H7 (cell line): ENCODE data around the gene HMOX2. TPM values are rescaled to one million over a fixed set of nuclear protein-coding genes. Genes with fewer than 3 reads are reported as not detected.
A peak's percentile ranks its signal among the peaks of the same experiment; 100 is the strongest.

ENCODE experiments used
- DNase-seq: peaks from one replicate; pipeline ENCODE4 v3.0.0; 2012
- H3K27me3 ChIP-seq: 2 replicates; pipeline ENCODE4 v1.6.0; 2011; ENCODE audit warnings: mild to moderate bottlenecking, low read length; ENCODE audit not compliant: control insufficient read depth, insufficient read depth
- H3K36me3 ChIP-seq: replicated peaks from 2 replicates; pipeline ENCODE4 v1.5.1; 2011; ENCODE audit warnings: low read length; ENCODE audit not compliant: control insufficient read depth, insufficient read depth
- H3K4me3 ChIP-seq: 2 replicates; pipeline ENCODE4 v1.5.1; 2011; ENCODE audit warnings: low read depth, mild to moderate bottlenecking, control low read depth, low read length, moderate library complexity; ENCODE audit not compliant: insufficient read depth
- total RNA-seq: library from RNA; depleted of rRNA; stranded (reverse); fragments of >200 nt; shearing (Covaris generic); gene quantifications from 2 replicates; pipeline ENCODE4 v1.2.3, GENCODE V29; 2014; rRNA removed

The HMOX2 gene, protein sequence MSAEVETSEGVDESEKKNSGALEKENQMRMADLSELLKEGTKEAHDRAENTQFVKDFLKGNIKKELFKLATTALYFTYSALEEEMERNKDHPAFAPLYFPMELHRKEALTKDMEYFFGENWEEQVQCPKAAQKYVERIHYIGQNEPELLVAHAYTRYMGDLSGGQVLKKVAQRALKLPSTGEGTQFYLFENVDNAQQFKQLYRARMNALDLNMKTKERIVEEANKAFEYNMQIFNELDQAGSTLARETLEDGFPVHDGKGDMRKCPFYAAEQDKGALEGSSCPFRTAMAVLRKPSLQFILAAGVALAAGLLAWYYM
- 44.9 and 54.1 TPM in 2 replicates for total RNA-seq

DNA sequence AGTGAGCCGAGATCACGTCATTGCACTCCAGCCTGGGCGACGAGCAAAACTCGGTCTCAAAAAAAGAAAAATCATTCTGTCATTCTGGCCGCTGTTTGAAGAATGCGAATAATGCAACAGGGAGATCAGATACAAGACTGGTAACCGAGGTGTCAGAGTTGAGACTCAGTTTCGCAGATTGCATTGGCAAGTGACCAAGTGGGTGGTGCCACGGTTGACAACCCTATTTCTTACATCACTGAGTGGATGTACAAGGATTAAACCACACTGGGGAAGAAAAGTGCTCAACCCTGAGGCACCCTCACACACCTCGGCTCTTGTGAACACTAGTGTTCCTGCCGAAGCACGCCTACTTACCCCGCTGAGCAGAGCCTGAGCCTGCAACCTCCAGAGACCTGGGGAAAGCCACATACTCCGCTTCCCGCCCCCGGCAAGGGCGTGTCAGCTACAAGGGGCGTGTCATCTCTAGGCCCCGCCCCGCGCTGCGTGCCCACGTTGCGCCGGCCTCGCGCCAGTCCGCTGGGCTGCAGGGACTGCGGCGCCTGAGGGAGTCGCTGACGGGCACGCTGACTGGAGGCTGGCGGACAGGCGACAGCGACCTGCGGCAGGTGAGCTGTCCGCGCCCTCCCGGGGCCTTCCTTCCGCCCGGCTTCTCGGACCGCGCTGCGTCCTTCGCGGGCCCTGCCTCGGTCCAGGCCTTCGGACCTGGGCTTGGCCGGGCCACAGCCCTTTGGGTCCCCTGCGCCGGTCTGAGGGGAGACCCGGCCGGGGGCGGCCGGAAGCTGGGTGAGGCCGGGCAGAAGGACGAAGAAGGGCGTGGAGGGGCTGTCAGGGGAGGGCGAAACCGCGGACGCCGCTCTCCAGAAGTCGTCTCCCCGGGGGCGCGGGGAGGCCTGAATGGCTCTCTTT, at the start of gene HMOX2:
Gene HMOX2, plus strand, starts transcription at position 519 of the 909 bp plus-strand sequence. CDS start 29,127 bp downstream, outside the sequence.
- Histone ChIP-seq H3K36me3 (no peaks in the 10 kb centered on the region), H3K4me3 (peak within 1 kb of the TSS; percentile 80), H3K27me3 (peaks cover 5% of the 10 kb centered on the region)
- DNase-seq, result peak; percentile 98

DNA sequence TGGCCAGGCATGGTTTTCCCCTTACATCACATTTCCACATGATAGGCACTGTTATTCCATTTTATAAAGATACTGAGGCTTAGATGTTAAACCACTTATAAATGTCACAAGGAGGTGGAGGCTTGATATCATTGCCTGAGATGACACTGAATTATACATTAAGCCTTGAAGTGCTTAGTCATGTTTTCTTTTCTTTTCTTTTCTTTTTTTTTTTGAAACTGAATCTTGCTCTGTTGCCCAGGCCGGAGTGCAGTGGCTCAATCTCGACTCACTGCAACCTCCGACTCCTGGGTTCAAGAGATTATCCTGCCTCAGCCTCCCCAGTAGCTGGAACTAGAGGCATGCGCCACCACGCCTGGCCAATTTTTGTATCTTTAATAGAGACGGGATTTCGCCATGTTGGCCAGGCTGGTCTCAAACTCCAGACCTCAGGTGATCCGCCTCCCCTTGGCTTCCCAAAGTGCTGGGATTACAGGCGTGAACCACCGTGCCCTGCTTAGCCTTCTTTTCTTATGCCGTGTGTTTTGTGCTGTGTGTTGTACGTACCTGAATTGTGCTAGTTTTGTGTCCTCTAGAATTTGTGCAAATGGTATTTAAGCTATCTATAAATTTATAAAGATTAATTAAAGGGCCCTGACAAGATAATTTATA, 49.4 kb upstream of the HMOX2 start:
- H3K27me3 ChIP-seq, result no peaks in the 10 kb centered on the region
- no peak for DNase-seq
- peaks cover 1% of the 10 kb centered on the region for H3K36me3 ChIP-seq
- peak overlapping the region; percentile 89 for H3K4me3 ChIP-seq

DNA sequence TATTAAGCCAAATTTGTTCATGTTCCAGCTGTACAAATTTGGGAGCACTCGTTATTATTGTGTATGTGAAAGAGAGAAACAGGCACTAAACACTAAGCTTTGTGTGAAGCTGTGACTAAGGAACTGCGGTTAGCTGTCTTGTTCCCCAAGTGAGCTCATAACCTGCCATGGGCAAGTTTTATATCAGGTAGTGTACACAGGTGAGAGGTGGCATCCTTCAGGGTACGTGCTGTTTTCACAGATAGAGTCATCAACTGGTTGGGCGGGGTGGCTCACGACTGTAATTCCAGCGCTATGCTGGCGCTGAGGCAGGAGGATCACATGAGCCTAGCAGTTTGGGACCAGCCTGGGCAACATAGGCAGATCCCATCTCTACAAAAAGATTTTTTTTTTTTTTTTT, 47.7 kb upstream of the HMOX2 start:
- DNase-seq, result no peak
- Histone ChIP-seq H3K4me3 (no peak overlapping the region), H3K27me3 (no peaks in the 10 kb centered on the region), H3K36me3 (peaks cover 1% of the 10 kb centered on the region)

DNA sequence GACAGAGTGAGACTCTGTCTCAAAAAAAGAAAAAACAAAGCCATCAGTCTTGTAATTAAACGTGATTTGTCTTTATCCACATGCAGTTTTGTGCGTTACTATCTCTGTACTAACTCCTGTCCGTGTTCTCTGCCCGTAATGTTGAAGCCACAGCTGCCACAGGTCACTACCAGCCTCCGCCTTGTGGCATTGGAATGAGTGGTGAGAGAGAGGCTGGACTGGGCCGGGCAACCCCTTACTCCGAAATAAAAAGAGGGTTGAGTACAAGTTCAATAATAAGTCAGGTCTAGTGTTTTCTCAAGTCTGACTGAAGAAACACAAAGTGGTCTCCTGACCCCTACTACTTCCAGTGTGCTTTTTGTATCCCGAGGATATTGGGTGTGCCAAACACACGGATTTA, 45.2 kb upstream of the HMOX2 start:
- no peaks in the 10 kb centered on the region for H3K27me3 ChIP-seq
- H3K4me3 ChIP-seq, result no peak overlapping the region
- peaks cover 11% of the 10 kb centered on the region for H3K36me3 ChIP-seq
- DNase-seq, result no peak

DNA sequence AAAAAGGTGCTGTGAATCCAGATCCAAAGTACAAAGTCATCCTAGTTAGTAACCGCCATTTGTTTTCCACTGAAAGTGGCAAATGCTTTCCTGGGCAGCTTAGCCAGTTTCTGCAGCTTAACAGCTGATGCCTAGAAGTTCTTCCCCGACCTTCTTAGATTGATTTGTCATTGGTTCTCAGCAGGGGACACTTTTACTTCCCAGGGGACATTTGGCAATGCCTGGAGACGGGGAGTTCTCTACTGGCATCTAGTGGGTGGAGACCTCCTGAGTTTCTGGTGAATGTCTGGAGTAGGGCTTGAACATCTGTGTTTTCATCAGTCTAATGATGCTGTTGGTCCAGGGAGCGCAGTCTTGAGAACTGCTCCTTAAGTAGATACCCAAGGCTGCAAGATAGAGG, 43.0 kb upstream of the HMOX2 start:
- DNase-seq, result no peak
- Histone ChIP-seq H3K4me3 (no peak overlapping the region), H3K27me3 (no peaks in the 10 kb centered on the region), H3K36me3 (peaks cover 15% of the 10 kb centered on the region)

DNA sequence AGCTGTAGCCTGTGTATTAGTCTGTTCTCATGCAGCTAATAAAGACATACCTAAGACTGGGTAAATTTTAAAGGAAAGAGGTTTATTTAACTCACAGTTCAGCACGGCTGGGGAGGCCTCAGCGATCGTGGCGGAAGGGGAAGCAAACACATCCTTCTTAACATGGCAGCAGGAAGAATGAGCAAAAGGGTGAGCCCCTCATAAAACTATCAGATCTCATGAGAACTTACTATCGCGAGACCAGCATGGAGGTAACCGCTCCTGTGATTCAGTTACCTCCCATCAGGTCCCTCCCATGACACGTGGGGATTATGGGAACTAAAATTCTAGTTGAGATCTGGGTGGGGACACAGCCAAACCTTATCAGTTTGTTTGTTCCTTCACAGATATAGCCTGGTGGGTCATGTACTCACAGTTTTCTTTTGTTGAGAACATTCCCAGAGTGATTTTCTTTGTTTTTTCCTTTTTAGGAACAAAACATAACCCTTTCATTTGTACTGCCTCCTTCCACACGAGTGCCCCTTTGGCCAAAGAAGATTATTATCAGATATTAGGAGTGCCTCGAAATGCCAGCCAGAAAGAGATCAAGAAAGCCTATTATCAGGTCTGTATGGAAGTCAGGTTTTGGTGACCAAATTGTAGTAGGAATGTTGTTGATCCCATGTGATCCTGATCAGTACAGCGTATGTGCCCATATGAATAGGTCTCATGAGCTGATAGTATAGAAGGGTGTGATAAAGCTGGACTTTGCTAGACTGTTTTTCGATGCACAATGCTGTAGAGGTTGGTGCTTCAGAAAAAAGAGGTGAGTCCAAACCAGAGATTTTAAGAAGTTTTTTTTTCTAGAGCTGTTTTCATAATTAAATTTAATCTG, 42.0 kb upstream of the HMOX2 start:
- DNase-seq, result no peak
- Histone ChIP-seq H3K4me3 (no peak overlapping the region), H3K36me3 (peaks cover 17% of the 10 kb centered on the region), H3K27me3 (no peaks in the 10 kb centered on the region)

DNA sequence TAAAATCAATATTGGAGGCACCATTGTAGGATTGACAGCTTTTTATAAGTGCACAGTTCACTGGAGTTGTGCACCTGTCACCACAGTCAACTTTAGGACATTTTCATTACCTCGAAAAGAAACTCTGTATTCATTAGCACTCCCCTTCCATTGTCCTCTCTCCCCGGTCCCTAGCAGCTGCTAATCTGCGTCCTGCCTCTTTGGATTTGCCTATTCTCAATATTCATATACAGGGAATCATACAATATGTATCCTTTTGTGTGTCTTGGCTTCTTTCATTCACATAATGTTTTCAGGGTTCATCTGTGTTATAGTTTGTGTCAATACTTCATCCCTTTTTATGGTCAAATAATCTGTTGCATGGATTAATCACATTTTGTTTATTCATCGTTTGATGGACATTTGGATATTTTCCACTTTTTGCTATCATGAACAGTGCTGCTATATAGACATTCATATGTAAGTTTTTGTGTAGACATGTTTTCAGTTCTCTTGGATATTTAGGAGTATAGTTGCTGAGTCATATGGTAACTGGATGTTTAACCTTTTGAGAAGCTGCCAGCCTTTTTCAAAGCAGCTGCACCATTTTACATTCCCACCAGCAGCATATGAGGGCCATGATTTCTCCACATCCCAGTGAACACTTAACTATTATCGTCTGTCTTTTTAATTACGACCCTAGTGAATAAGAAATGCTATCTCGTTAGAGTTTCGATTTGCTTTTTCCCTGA, 40.7 kb upstream of the HMOX2 start:
- H3K27me3 ChIP-seq, result no peaks in the 10 kb centered on the region
- peaks cover 20% of the 10 kb centered on the region for H3K36me3 ChIP-seq
- H3K4me3 ChIP-seq, result no peak overlapping the region
- DNase-seq, result no peak

DNA sequence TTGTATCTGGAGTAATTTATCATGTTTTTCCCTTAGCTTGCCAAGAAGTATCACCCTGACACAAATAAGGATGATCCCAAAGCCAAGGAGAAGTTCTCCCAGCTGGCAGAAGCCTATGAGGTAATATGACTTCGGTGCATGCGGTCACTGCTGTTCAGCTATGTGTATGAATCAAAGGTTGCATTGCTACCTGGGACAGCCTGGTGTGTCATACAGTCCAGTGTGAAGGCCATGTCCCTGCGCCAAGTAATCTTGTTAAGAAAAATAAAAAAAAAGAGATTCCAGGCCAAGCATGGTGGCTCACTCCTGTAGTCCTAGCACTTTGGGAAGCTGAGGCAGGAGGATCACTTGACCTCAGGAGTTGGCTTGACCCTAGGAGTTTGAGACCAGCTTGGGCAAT, 38.8 kb upstream of the HMOX2 start:
- H3K4me3 ChIP-seq, result no peak overlapping the region
- no peaks in the 10 kb centered on the region for H3K27me3 ChIP-seq
- DNase-seq, result no peak
- H3K36me3 ChIP-seq, result peaks cover 30% of the 10 kb centered on the region

DNA sequence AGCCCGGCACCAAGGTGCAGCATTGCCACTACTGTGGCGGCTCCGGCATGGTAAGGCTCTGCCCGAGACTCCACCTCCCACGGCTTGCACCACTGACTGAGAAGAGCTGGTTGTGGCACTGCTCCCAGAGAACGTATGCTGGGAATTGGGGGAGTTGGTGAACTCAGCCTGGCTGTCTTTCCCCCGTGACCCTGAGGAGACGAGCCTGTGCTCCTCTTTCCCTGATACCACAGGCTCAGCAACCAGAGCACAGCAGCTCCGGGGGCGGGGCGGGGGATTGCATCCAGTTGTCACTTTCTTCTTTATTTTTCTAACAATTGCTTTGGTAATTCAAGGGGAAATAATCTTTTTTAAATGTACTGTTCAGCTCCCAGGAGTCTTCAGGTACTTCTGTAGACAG, 33.8 kb upstream of the HMOX2 start:
- Histone ChIP-seq H3K36me3 (peaks cover 43% of the 10 kb centered on the region), H3K4me3 (no peak overlapping the region), H3K27me3 (no peaks in the 10 kb centered on the region)
- no peak for DNase-seq

DNA sequence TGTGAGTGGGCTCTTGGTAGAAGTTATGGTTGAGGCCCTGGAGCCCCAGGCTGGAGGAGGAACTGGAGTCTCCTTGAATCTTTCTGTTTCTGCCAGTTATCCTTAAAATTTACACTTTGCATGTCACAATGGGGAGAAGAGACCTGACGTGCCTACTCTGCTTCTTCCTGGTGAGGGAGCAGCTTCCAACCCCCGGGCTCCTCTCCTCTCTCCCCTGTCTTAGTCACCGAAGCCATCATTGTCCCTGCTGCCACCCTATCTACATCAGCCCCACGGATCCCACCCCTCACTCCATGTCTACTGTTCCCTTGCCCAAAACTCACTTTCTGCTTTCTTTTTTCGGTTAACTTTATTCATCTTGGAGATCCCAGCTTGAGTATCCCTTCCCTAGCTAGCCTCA, 32.9 kb upstream of the HMOX2 start:
- no peak overlapping the region for H3K4me3 ChIP-seq
- H3K27me3 ChIP-seq, result no peaks in the 10 kb centered on the region
- H3K36me3 ChIP-seq, result peaks cover 44% of the 10 kb centered on the region
- DNase-seq, result no peak

DNA sequence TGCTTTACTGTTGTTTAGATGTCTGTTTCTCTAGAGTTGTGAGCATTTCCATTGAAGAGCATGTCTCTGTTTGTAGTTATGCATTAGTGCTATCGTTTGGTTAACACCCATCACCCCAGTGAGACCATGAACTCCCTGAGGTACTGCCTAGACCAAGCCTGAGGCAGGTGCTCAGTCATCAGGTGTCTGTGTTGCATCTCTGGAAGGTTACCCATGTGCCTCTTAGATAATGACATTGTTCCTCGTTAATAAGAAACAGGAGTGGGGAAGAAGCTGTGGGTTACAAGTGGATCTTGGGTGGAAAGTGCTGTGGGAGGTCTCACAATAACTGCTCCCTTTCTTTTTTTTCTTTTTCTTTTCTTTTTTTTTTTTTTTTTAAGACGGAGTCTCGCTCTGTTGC, 32.2 kb upstream of the HMOX2 start:
- DNase-seq, result no peak
- H3K4me3 ChIP-seq, result no peak overlapping the region
- no peaks in the 10 kb centered on the region for H3K27me3 ChIP-seq
- H3K36me3 ChIP-seq, result peaks cover 44% of the 10 kb centered on the region

DNA sequence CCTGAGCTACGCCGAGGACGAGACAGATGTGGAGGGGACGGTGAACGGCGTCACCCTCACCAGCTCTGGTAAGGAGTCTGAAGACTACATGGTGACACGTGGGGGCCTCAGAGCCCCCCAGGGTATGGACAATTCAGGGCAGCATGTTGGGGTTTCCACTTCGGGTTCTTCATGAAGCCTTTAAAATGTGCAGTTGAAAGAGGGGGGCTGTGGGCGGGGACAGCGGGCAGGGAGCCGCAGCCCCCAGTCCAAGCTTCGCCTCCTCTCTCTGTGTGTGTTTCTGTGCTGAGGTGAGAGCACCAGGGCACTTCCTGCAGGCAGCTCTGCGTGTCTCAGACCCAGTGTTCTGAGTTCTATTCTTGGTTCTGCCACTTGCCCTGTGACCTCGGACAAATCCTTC, 25.8 kb upstream of the HMOX2 start:
- Histone ChIP-seq H3K27me3 (no peaks in the 10 kb centered on the region), H3K36me3 (peaks cover 32% of the 10 kb centered on the region), H3K4me3 (no peak overlapping the region)
- DNase-seq, result no peak

DNA sequence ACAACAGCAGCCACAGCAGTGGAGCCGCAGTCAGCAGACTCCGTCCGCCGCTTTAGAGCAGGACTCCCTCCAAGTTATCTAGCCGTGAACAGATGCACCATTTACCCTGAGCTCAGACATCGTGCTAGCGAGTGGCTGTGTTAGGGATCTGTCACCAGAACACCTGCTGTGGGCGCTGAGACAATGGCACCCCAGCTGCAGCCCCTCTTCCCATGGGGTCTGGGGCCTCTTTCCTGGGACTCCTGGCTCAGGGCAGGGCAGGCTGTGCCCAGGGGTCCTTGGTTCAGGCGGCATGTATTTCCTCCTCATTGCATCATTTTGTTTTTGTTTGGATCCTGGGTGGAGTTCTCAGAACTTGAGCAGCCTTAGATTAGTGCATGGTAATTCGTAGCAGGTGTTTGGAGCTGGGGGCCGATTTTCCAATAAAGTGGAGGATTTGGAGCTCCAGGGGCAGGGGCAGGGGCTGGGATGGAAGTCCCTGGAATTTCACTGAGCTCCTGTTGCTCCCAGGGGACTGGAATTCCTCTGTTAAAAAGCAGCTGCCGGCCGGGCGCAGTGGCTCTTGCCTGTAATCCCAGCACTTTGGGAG, 25.2 kb upstream of the HMOX2 start:
- Histone ChIP-seq H3K27me3 (no peaks in the 10 kb centered on the region), H3K36me3 (peaks cover 37% of the 10 kb centered on the region), H3K4me3 (no peak overlapping the region)
- DNase-seq, result no peak
